HG03060 (cell line): ENCODE measurements around the gene ZNF136.

Experiments used
- ATAC-seq: cut with Tn5 transposase; IDR thresholded peaks from one replicate; pipeline ENCODE4 v1.9.1; 2021; ENCODE audit warnings: low read depth, moderate number of reproducible peaks; ENCODE audit not compliant: unreplicated experiment

Gene ZNF136

DNA sequence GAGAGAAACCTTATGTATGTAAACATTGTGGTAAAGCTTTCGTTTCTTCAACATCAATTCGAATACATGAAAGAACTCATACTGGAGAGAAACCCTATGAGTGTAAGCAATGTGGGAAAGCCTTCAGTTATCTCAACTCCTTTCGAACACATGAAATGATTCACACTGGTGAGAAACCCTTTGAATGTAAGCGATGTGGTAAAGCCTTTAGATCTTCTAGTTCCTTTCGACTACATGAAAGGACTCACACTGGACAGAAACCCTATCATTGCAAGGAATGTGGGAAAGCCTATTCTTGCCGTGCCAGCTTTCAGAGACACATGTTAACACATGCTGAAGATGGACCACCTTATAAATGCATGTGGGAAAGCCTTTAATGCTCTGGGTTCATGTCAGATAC lies 24.7 kb downstream of the ZNF136 start:
- ATAC-seq, result no peak

- no peak for ATAC-seq
These were observed 32.2 kb downstream of the ZNF136 start for GRCh38 chr19:12194827-12195731.

- ATAC-seq, result no peak
These were observed 35.2 kb downstream of the ZNF136 start for GRCh38 chr19:12198136-12198535.

DNA sequence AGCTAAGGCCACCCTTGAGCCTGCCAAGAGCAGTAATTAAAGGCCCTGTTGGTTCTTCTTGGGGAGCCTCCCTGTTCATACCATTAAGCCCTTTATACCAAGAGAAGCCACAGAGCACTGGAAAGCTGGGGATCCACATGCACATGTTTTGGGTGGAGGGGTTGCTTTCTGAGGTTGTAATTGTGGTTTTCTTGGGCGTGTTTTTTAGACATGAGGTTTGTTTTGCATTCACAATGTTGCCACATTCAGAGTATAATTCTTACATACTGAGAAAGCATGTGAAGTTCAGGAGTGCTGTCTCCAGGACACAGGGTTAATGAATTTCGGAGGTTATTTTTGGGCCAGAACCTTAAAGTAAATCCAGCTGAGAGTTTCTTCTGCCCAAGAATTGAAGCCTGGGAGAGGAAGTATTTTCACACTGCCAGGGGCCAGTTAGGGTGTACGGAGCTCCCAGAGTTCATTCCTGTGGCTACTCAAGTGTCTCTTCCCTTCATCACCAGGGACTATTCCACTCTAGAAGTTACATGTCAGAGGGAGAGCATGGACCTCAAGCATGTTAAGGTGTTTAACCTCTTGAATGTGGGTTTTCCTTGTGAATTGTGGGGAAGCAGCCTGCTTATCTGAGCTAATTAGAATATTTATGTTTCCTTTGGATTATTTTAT lies 37.0 kb downstream of the ZNF136 start:
- no peak for ATAC-seq

DNA sequence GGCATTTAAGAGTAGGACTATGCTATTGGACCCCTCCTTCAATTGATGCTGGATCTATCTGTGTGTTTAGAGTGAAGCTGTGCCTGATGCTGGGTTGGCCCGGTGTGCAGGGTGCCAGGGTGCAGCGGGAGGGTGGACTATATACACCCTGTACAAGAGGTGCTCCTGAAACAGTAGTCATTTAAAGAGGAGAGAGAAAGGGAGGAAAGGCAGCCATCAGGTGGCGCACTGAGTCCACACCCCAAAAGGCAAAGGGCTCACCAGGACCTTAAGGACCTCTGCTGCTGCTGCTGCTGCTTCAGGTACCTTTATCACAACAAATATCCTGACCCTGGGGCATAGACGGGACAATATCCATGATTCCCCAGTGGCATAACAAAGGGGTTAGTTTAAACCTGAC lies 39.4 kb downstream of the ZNF136 start:
- no peak for ATAC-seq

DNA sequence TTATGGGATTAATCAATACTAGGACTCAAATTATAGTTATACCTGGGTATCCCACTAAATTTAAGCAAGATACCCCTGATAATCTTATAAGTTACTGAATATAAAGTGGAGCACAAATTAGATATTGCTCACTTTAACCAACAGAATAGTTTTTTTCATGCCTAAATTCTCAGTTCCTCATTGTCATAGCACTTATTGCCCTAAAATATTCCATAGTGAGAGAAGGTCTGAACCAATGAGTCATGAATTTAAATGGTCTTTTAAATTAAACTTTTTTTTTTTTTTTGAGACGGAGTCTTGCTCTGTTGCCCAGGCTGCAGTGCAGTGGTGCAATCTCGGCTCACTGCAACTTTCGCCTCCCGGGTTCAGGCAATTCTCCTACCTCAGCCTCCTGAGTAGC lies 42.4 kb downstream of the ZNF136 start:
- no peak for ATAC-seq

GRCh38 chr19:12208221-12208620 lies 45.3 kb downstream of the ZNF136 start:
- ATAC-seq, result no peak

GRCh38 chr19:12217332-12217731 lies 54.4 kb downstream of the ZNF136 start:
- ATAC-seq, result no peak

GRCh38 chr19:12222980-12223630 lies 60.2 kb downstream of the ZNF136 start:
- ATAC-seq, result no peak

DNA sequence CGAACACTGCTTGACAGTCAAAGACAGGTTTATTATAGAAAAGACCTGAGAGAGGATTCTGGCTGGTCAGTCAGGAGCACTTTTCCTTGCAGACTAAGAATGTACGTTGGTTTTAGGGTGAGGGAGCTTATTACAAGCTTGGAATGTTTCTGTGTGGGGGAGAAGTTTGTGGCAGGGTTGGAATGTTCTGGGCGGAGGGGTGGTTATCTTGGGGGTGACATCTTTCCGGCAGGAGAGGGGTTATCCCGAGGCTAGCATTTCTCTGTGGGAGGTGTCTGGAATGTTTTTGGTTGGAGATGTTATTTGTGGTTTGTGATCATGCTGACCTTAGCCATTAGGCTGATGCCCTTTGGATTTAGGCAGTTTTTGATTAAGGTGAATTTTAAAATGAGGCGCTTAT lies 61.8 kb downstream of the ZNF136 start:
- ATAC-seq, result no peak

GRCh38 chr19:12229990-12230389 lies 67.1 kb downstream of the ZNF136 start:
- ATAC-seq, result no peak

DNA sequence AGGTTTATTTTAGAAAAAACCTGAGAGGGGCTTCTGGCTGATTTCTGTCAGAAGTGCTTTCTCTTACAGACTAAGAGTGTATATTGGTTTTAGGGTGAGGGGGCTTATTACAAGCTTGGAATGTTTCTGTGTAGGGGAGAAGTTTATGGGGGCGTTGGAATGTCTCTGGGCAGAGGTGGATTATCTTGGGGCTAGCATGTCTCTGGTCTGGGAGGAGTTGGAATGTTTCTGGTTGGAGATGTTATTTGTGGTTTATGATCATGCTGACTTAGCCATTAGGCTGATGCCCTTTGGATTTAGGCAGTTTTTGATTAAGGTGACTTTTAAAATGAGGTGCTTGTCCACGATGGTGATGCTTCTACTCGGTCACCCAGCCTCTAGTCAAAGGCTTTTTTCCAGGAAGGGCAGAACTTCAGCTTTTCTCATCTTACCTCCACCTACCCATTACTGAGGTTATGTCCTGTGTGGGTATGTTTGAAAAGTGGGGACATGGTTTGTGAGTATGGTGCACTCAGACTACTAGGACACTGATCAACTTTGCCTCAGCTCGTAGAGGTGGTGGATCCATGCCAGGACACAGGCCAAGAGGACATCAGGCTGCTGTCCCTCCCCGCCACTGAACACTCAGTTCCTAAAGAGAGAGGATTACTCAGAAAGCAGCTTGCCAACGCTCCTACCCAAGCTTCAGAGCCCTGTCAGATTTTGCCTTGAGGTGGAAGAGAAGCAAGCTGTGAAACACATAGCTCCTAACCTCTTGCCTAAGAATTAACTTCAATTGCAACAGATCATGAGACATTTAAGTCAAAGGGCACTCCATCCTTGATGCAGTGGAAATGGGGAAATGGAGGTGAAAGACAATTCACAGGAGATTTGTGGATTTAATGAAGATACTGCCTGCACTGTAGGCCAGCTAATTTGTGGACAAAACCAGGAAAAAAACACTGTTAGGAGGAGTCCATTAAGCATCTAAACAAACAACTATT lies 68.1 kb downstream of the ZNF136 start:
- ATAC-seq, result no peak

GRCh38 chr19:12232961-12233360 lies 70.1 kb downstream of the ZNF136 start:
- no peak for ATAC-seq

GRCh38 chr19:12237143-12237839 lies 74.4 kb downstream of the ZNF136 start:
- no peak for ATAC-seq
